Measurements from ENCODE around the gene JADE3.

GRCh38 chrX:47093248-47093647 lies 181.0 kb downstream of the JADE3 start:
- TF ChIP-seq CTCF (IDR thresholded peaks at IDR 0.05; ENCODE audit: insufficient read depth, low read length, poor library complexity, severe bottlenecking) (peak; percentile 16), EZH2phosphoT487 (conservative IDR thresholded peaks at IDR 0.05; ENCODE audit: low read length) (no peak)
